Liver (tissue), 9 donors: ENCODE data around the gene GDPD2. TPM values are rescaled to one million over a fixed set of nuclear protein-coding genes. Genes with fewer than 3 reads are reported as not detected.

ENCODE experiments used
- DNase-seq: peaks from one replicate; pipeline ENCODE4 v3.0.0-alpha.2; 2017; ENCODE audit warnings: low spot score
- H3K27ac ChIP-seq, 2 donors: one replicate each; pipeline ENCODE4 v1.7.0; 2013; ENCODE audit warnings: inconsistent platforms in 2 of 2, low read length in 2 of 2, control low read depth in 1 of 2, low read depth in 1 of 2, mild to moderate bottlenecking in 1 of 2
- H3K27me3 ChIP-seq, 4 donors: one replicate each; pipeline versions ENCODE4 v1.6.1 to v1.7.0; 2013; ENCODE audit warnings: low read length in 3 of 4, inconsistent platforms in 1 of 4, mild to moderate bottlenecking in 1 of 4, moderate library complexity in 1 of 4; ENCODE audit not compliant: control insufficient read depth in 4 of 4, insufficient read depth in 4 of 4
- H3K36me3 ChIP-seq, 4 donors: one replicate each; pipeline versions ENCODE4 v1.6.1 to v1.7.0; 2013; ENCODE audit warnings: low read length in 3 of 4, mild to moderate bottlenecking in 3 of 4, low read depth in 1 of 4, moderate library complexity in 1 of 4; ENCODE audit not compliant: control insufficient read depth in 4 of 4, insufficient read depth in 3 of 4
- H3K4me1 ChIP-seq, 4 donors: one replicate each; pipeline versions ENCODE4 v1.6.1 to v1.7.0; 2013; ENCODE audit warnings: low read length in 3 of 4, mild to moderate bottlenecking in 3 of 4, moderate library complexity in 1 of 4; ENCODE audit not compliant: control insufficient read depth in 4 of 4, insufficient read depth in 4 of 4
- H3K4me3 ChIP-seq, 3 donors: one replicate each; pipeline versions ENCODE4 v1.6.1 to v1.7.0; 2013; ENCODE audit warnings: low read length in 3 of 3, control low read depth in 1 of 3, low read depth in 1 of 3, mild to moderate bottlenecking in 1 of 3
- H3K9ac ChIP-seq, 2 donors: one replicate each; pipeline ENCODE4 v1.7.0; 2013; ENCODE audit warnings: low read length in 2 of 2, mild to moderate bottlenecking in 2 of 2, moderate library complexity in 2 of 2, control low read depth in 1 of 2, low read depth in 1 of 2
- H3K9me3 ChIP-seq, 4 donors: one replicate each; pipeline versions ENCODE4 v1.6.1 to v1.7.0; 2013; ENCODE audit warnings: low read length in 3 of 4; ENCODE audit not compliant: control insufficient read depth in 4 of 4
- EGR1 ChIP-seq, 2 donors: IDR thresholded peaks; 2 replicates each; pipeline ENCODE4 v1.6.1; 2016 to 2018; ENCODE audit warnings: antibody characterized with exemption in 2 of 2, low read depth in 2 of 2
- FOXA2 ChIP-seq: IDR thresholded peaks from 2 replicates; pipeline ENCODE4 v1.6.1; 2016; ENCODE audit warnings: antibody characterized with exemption
- GABPA ChIP-seq, 2 donors: IDR thresholded peaks in 1 of 2; conservative IDR thresholded peaks in 1 of 2; 2 replicates each; pipeline ENCODE4 v1.6.1; 2016; ENCODE audit warnings: antibody characterized with exemption in 2 of 2, mild to moderate bottlenecking in 1 of 2, moderate library complexity in 1 of 2
- HNF4A ChIP-seq, 2 donors: conservative IDR thresholded peaks; 2 replicates each; pipeline ENCODE4 v1.6.1; 2016; ENCODE audit warnings: antibody characterized with exemption in 2 of 2, mild to moderate bottlenecking in 2 of 2
- HNF4G ChIP-seq: IDR thresholded peaks from 2 replicates; pipeline ENCODE4 v1.6.1; 2016; ENCODE audit warnings: antibody characterized with exemption
- JUND ChIP-seq, 2 donors: IDR thresholded peaks; 2 replicates each; pipeline ENCODE4 v1.6.1; 2016; ENCODE audit warnings: antibody characterized with exemption in 2 of 2
- RAD21 ChIP-seq, 2 donors: IDR thresholded peaks; 2 replicates each; pipeline ENCODE4 v1.6.1; 2016; ENCODE audit warnings: antibody characterized with exemption in 2 of 2, mild to moderate bottlenecking in 2 of 2
- RXRA ChIP-seq, 2 donors: IDR thresholded peaks; 2 replicates each; pipeline ENCODE4 v1.6.1; 2017 to 2018; ENCODE audit warnings: antibody characterized with exemption in 2 of 2, mild to moderate bottlenecking in 1 of 2
- SP1 ChIP-seq: IDR thresholded peaks from 2 replicates; pipeline ENCODE4 v1.6.1; 2018; ENCODE audit warnings: antibody characterized with exemption, mild to moderate bottlenecking
- TAF1 ChIP-seq: conservative IDR thresholded peaks from 2 replicates; pipeline ENCODE4 v1.6.1; 2016; ENCODE audit warnings: antibody characterized with exemption, mild to moderate bottlenecking
- YY1 ChIP-seq: IDR thresholded peaks from 2 replicates; pipeline ENCODE4 v1.6.1; 2016; ENCODE audit warnings: antibody characterized with exemption, mild to moderate bottlenecking
- polyA plus RNA-seq, 2 donors: library from polyadenylated mRNA; stranded (reverse) in 1 of 2; unstranded in 1 of 2; fragments of 200-250 nt in 1 of 2; fragments of >200 nt in 1 of 2; fragmentation: Nextera tagmentation in 1 of 2; extraction: Ambion mirVana in 1 of 2; gene quantifications; one replicate each; pipeline versions ENCODE4 v1.2.1 to v1.2.3, GENCODE V29; 2013 to 2015
- total RNA-seq, 2 donors: library from RNA; depleted of rRNA; stranded (reverse); fragments of >200 nt; gene quantifications; one replicate each; pipeline ENCODE4 v1.2.3, GENCODE V29; 2014
- TF ChIP-seq, protein P1 (sequence below): IDR thresholded peaks from 2 replicates; pipeline ENCODE4 v1.6.1; 2016; ENCODE audit warnings: antibody characterized with exemption
- TF ChIP-seq, protein P2 (sequence below): IDR thresholded peaks from 2 replicates; pipeline ENCODE4 v1.6.1; 2016; ENCODE audit warnings: antibody characterized with exemption
- TF ChIP-seq, protein P3 (sequence below): IDR thresholded peaks from 2 replicates; pipeline ENCODE4 v1.6.1; 2016; ENCODE audit warnings: antibody characterized with exemption, mild to moderate bottlenecking
- TF ChIP-seq, protein P4 (sequence below): IDR thresholded peaks from 2 replicates; pipeline ENCODE4 v1.6.1; 2016; ENCODE audit warnings: antibody characterized with exemption
- TF ChIP-seq, protein P5 (sequence below): fragments of 150-350 bp; IDR thresholded peaks from 2 replicates; pipeline ENCODE4 v1.5.1; 2017; ENCODE audit warnings: improper control_type of control experiment, low read depth, low read length; ENCODE audit not compliant: missing input control
- donor health status: healthy.
- donor health status: healthy.
- donor health status: healthy.
- donor health status: healthy.
- donor health status: healthy.

GDPD2 gene
- total and polyA plus RNA-seq, 4 donors: not detected

DNA sequence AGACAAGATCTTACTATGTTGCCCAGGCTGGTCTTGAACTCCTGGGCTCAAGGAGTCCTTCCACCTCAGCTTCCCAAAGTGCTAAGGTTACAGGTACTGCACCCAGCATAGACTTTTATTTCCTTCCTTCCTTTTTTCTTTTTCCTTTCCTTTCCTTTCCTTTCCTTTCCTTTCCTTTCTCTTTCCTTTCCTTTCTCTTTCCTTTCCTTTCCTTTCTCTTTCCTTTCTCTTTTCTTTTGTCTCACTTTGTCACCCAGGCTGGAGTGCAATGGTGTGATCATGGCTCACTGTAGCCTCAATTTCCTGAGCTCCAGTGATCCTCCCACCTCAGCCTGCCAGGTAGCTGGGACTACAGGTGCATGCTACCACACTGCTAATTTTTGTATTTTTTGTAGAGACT lies 40.9 kb downstream of the GDPD2 start:
- no peaks in the 10 kb centered on the region for H3K27me3 ChIP-seq
- no peak for DNase-seq
- H3K36me3 ChIP-seq: no peaks in the 10 kb centered on the region
- H3K4me3 ChIP-seq: no peak overlapping the region
- no peaks in the 10 kb centered on the region for H3K4me1 ChIP-seq
- no peak overlapping the region for H3K9ac ChIP-seq
- H3K27ac ChIP-seq: no peak overlapping the region
- TF ChIP-seq, protein P1, sequence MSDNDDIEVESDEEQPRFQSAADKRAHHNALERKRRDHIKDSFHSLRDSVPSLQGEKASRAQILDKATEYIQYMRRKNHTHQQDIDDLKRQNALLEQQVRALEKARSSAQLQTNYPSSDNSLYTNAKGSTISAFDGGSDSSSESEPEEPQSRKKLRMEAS: no peak
- TF ChIP-seq HNF4G: no peak
- TF ChIP-seq HNF4A (conservative IDR thresholded peaks at IDR 0.05): no peak
- TF ChIP-seq JUND (IDR thresholded peaks at IDR 0.05): no peak
- no peak for TF ChIP-seq GABPA (IDR thresholded peaks at IDR 0.05 in 1 of 2, conservative IDR thresholded peaks at IDR 0.05 in 1 of 2)
- no peak for TF ChIP-seq RAD21 (IDR thresholded peaks at IDR 0.05)
- TF ChIP-seq RXRA (IDR thresholded peaks at IDR 0.05): no peak
- TF ChIP-seq, protein P2, sequence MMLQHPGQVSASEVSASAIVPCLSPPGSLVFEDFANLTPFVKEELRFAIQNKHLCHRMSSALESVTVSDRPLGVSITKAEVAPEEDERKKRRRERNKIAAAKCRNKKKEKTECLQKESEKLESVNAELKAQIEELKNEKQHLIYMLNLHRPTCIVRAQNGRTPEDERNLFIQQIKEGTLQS: no peak
- TF ChIP-seq, protein P3, sequence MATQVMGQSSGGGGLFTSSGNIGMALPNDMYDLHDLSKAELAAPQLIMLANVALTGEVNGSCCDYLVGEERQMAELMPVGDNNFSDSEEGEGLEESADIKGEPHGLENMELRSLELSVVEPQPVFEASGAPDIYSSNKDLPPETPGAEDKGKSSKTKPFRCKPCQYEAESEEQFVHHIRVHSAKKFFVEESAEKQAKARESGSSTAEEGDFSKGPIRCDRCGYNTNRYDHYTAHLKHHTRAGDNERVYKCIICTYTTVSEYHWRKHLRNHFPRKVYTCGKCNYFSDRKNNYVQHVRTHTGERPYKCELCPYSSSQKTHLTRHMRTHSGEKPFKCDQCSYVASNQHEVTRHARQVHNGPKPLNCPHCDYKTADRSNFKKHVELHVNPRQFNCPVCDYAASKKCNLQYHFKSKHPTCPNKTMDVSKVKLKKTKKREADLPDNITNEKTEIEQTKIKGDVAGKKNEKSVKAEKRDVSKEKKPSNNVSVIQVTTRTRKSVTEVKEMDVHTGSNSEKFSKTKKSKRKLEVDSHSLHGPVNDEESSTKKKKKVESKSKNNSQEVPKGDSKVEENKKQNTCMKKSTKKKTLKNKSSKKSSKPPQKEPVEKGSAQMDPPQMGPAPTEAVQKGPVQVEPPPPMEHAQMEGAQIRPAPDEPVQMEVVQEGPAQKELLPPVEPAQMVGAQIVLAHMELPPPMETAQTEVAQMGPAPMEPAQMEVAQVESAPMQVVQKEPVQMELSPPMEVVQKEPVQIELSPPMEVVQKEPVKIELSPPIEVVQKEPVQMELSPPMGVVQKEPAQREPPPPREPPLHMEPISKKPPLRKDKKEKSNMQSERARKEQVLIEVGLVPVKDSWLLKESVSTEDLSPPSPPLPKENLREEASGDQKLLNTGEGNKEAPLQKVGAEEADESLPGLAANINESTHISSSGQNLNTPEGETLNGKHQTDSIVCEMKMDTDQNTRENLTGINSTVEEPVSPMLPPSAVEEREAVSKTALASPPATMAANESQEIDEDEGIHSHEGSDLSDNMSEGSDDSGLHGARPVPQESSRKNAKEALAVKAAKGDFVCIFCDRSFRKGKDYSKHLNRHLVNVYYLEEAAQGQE: no peak
- no peak for TF ChIP-seq SP1
- TF ChIP-seq, protein P4, sequence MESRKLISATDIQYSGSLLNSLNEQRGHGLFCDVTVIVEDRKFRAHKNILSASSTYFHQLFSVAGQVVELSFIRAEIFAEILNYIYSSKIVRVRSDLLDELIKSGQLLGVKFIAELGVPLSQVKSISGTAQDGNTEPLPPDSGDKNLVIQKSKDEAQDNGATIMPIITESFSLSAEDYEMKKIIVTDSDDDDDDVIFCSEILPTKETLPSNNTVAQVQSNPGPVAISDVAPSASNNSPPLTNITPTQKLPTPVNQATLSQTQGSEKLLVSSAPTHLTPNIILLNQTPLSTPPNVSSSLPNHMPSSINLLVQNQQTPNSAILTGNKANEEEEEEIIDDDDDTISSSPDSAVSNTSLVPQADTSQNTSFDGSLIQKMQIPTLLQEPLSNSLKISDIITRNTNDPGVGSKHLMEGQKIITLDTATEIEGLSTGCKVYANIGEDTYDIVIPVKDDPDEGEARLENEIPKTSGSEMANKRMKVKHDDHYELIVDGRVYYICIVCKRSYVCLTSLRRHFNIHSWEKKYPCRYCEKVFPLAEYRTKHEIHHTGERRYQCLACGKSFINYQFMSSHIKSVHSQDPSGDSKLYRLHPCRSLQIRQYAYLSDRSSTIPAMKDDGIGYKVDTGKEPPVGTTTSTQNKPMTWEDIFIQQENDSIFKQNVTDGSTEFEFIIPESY: no peak
- no peak for TF ChIP-seq EGR1 (IDR thresholded peaks at IDR 0.05; ENCODE audit: low read depth in 2 of 2)
- no peak for TF ChIP-seq TAF1
- TF ChIP-seq, protein P5, sequence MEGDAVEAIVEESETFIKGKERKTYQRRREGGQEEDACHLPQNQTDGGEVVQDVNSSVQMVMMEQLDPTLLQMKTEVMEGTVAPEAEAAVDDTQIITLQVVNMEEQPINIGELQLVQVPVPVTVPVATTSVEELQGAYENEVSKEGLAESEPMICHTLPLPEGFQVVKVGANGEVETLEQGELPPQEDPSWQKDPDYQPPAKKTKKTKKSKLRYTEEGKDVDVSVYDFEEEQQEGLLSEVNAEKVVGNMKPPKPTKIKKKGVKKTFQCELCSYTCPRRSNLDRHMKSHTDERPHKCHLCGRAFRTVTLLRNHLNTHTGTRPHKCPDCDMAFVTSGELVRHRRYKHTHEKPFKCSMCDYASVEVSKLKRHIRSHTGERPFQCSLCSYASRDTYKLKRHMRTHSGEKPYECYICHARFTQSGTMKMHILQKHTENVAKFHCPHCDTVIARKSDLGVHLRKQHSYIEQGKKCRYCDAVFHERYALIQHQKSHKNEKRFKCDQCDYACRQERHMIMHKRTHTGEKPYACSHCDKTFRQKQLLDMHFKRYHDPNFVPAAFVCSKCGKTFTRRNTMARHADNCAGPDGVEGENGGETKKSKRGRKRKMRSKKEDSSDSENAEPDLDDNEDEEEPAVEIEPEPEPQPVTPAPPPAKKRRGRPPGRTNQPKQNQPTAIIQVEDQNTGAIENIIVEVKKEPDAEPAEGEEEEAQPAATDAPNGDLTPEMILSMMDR: no peak
- no peaks in the 10 kb centered on the region for H3K9me3 ChIP-seq

DNA sequence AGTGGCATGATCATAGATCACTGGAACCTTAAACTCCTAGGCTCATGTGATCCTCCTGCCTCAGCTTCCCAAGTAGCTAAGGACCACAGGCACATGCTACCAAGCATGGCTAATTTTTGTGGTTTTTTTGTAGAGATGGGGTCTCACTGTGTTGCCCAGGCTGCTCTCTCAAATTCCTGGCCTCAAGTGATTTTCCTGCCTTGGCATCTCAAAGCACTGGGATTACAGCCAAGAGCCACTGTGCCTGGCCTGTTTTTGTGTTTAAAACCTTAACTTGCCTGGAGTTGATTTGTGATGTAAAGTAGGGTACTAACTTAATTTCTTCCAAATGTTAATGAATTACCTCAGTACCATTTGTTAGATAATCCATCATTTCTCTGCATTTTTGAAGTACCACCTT lies 43.9 kb downstream of the GDPD2 start:
- no peak overlapping the region for H3K4me3 ChIP-seq
- no peaks in the 10 kb centered on the region for H3K36me3 ChIP-seq
- H3K27me3 ChIP-seq: no peaks in the 10 kb centered on the region
- H3K4me1 ChIP-seq: no peaks in the 10 kb centered on the region
- no peak overlapping the region for H3K27ac ChIP-seq
- no peak for DNase-seq
- no peak overlapping the region for H3K9ac ChIP-seq
- no peaks in the 10 kb centered on the region for H3K9me3 ChIP-seq
- TF ChIP-seq RAD21 (IDR thresholded peaks at IDR 0.05) (no peak), TAF1 (no peak), FOXA2 (no peak), YY1 (no peak), HNF4A (conservative IDR thresholded peaks at IDR 0.05) (no peak), JUND (IDR thresholded peaks at IDR 0.05) (no peak), SP1 (no peak), EGR1 (IDR thresholded peaks at IDR 0.05; ENCODE audit: low read depth in 2 of 2) (no peak)
- TF ChIP-seq, protein P2: no peak
- TF ChIP-seq, protein P1: no peak
- TF ChIP-seq, protein P5: no peak
- TF ChIP-seq, protein P4: no peak
